ENCODE results near the gene C18orf32.
"Not testable (repeated sequence)": the region's sequence is repeated elsewhere in the genome, so short reads cannot be mapped to it uniquely, and the experiment has no call there.

C18orf32 gene

DNA sequence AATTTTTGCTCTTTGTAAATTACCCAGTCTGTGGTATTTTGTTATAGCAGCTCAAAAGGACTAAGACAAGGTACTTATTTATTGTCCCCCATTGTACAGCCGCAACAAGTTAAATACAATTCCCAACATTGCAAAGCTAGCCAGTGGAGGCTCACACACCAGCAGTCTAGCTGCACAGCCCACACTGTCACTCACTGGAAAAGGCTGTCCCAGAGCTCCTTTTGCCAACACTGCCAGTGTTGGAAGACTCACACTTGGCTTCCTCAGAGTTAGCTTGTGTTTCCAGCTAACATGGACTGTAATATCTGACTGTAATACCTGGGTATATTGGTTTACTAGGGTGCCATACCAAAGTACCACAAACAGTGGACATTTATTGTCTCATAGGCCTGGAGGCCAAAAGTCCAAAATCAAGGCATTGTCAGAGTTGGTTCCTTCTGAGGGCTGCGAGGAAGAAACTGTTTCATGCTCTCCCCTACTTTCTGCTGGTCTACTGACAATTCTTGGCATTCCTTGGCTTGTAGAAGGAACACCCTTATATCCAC lies 19.9 kb downstream of the C18orf32 start:
- DNase-seq = no peak

DNA sequence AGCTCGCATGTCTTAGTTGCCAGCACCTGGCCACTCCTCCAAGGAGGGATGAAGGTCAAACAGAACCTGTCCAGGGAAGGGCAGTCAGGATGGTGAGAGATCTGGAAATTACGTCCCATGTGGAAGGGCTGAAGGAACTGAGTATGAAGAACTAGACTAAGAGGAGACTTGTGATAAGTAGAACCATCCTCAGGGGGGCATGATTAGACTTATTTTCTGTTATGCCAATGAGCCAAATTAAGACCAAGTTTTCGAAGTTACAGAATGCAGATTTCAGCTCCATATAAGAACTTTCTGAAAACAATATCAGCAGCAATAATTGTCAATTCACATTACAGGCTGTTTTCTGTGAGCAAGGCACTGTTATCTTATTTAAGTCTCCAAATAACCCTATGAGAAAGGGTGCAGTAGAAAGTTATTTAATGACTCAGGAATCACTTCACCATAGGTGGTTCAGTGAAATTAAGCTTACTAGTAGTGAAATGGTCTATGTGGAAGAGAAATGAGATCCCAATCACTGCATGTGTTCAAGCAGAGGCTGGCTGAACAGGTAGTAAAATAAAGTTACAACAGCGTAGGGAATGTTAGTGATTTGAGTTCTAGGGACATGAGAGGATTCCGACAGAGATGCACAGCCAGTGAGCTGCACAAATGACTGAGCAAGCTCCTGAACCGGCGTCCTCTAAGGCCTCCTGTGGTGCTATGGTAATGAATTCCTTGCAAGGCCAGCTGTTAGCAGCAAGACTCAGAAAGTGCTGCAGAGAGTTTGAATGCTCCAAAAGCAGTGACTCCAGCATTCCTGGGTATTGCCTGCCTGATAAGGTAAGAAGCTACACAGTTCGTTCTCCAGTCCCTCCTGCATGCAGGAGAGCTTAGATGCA lies 22.1 kb downstream of the C18orf32 start:
- DNase-seq = no peak

DNA sequence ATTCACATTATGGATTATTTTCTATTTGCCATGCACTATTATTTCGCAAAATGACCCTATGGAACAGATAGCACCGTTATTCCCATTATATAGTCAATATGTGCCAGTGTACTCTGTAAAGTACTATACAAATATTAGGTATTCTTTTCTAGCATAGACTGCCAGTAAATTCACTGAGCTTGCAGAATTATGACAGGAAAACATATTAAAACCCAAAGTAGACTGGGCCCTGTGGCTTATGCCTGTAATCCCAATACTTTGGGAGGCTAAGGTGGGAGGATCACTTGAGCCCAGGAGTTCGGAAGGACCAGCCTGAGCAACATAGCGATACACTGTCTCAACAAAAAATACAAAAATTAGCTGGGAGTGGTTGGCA lies 25.4 kb downstream of the C18orf32 start:
- DNase-seq = no peak

DNA sequence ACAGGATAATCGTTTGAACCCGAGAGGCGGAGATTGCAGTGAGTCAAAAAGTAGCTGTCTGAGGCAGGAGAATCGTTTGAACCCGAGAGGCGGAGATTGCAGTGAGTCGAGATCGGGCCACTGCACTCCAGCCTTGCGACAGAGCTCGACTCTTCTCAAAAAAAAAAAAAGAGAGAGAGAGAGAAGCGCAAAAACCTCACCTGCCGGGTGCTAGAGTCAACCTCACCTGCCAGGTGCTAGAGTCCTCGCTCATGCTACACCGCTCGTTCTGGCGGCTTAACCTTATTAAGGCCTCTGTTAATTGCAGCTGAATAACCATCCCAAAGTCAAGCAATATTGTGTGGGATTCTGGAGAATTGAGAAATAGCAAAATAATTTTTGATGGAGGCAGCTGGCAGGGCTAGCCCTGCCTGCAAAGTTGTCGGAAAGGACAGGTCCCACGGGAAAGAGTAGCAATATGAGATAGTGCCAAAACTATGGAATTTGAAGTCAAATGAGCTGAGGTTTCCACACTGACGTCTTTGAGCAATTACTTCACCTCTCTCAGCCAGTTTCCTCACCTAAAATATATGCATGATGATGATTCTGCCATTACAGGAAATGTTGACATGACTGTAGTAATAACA lies 25.9 kb downstream of the C18orf32 start:
- DNase-seq = no peak

DNA sequence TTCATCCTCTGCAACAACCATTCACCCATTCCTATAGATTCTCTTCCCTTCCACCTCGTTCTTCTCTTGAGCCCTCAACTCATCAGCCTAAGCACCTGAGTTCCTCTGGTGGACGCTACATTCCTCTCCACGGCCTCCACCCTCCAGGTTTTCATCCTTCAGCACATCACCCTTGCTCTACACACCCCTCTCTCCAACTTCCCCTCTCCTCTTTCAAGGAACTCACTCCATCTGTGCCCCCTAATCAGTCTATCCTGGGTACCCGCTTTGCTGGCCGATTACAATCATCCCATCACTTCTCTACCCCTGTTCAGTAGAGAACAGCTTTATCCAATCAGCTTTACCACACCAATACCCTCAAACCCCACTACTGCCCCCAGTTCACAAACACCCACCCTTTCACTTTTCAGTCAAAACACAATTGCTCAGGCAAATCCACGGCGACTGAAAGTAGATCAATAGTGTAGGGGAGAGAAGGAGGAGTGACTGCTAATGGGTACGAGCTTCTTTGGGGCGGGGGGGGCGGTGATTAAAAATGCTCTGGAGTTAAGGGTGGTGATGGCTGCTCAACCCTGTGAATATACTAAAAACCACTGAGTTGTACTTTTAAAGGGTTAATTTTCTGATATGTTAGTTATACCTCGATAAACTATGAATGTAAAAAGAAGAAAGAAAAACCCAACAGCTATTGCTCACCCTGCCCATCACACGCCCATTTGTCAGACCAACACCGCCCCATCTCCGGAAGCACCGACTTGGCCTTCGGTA lies 27.4 kb downstream of the C18orf32 start:
- DNase-seq = peak; percentile 26

DNA sequence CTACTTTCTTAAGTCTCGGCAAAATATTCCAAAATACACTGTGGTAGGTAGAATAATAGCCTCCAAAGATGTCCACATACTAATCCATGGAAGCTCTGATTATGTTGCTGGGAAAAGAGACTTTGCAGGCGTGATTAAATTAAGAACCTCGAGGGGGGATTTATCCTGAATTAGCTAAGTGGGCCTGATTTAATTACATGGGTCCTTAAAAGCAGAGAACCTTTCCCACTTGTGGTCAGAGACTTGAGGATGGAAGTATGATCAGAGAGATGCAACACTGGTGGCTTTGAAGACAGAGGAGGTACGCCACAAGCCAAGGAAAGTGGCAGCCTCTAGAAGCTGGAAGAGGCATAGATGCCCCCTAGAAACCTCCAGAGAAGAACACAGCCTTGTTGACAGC lies 29.4 kb downstream of the C18orf32 start:
- no peak for DNase-seq

DNA sequence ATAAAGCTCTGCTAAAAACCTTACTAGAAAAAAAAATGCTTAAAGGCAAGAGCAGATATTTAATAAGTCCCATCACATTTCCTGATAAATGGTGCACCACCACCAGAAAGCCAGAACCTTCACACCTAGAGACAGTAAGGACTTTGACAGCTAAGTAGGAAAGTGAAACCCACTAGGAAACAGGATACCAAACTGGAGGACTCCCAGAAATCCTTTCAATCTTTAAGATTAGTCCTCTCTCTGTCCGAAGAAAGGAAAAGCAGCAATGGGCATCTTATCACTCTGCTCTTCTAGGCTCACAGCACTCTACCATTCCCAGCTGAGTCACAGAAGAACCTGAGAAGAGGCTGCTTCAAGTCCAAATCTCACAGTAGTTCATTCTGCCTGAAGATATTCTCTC lies 30.2 kb downstream of the C18orf32 start:
- DNase-seq = no peak

DNA sequence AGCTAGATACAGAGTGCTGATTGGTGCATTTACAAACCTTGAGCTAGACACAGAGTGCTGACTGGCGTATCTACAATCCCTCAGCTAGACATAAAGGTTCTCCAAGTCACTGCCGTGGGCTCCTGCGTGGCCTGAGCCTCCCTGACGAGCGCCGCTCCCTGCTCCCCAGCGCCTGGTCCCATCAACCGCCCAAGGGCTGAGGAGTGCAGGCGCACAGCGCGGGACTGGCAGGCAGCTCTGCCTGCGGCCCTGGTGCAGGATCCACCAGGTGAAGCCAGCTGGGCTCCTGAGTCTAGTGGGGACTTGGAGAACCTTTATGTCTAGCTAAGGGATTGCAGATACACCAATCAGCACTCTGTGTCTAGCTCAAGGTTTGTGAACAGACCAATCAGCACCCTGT lies 34.5 kb downstream of the C18orf32 start:
- DNase-seq = not testable (repeated sequence)

DNA sequence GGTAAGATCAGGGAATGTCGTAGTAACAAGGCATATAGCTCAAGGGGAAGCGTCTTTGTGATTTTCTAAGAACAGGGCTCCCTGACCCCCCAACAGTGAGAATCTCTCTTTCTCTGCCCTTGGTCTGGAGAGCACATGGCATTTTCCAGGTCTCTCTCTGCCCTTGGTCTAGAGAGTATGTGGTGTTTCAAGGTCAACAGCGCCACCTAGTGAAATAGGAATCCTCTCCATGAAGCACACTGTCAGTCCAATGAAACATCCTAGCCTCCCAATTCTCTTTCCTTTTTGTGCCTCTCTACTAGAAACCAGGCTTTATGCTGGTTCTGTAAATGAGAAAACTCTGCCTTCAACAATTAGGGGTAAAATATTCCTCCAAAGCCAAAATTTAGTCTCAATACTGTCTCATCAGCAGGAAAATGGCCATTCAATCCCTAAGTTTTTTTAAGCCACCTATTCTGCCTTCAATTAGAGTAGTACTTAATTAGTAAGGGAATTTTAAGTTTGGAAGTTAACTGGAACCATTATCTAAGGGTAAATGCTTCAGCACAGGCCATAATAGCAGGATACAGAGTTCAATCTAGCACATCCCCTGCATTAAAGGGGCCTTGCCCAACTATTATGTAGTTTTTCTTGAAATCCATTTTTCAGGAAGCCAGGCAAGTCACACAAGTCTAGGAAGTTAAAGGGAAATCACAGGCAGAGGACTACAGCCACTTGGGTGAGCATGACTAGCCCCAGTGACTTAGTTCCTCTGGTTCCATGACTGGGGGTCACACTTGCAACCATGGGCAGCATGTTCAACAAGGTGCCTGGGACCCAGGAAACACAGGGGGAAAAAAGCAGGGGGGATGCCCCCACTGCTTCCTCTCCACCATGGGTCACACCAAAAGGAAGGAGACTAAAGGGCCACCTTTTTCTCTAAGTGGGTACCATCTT lies 39.0 kb downstream of the C18orf32 start:
- DNase-seq = peak; percentile 31

DNA sequence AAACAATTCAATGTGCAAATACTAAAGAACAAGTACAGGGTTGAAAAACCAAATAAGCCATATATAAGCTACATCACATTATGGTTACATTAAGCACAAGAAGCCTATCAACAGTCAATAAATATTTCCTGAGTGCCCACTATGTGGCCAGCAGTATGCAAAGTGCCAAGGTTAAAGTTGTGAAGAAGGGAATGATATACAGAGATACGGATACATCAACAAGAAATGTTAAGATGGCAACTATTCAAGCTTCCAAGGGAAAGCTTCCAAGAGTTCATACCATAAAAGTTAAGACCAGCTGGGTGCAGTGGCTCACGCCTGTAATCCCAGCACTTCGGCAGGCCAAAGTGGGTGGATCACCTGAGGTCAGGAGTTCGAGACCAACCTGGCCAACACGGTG lies 40.6 kb downstream of the C18orf32 start:
- no peak for DNase-seq

DNA sequence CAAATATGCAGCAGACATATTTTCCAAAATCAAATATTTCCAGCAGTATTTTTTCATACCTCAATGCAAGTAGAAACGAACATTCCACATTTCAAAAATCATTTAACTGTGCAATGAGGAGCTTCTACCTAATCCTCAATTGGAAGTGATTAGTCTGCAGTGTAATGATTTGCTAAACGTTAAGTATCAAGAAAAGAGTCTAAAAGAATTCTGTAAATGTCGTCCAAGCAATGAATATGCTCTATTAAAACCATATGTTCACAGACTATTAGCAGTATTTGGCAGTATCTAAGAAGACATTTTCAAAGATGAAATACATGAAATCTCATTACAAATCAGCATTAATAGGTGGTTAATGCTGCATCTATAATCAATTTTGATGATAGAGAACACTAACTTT lies 42.5 kb downstream of the C18orf32 start:
- DNase-seq = no peak

DNA sequence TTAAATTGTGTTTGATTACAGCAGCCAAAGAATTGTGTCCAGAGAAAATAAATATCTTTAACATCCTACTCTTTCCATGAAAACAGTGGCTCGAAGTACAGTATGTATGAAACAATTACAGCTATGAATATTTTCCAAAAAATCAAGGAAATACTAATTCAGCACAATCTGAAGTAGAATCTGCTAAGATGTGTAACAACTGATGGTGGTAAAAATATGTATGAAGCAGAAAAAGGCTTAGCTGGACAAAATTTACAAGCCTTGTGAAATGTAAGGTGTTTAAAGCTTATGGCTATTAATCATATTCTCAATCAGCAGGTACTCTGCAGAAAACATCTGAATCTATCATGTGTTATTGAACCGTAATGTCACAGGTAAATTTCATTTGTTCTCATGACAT lies 43.2 kb downstream of the C18orf32 start:
- DNase-seq = no peak

DNA sequence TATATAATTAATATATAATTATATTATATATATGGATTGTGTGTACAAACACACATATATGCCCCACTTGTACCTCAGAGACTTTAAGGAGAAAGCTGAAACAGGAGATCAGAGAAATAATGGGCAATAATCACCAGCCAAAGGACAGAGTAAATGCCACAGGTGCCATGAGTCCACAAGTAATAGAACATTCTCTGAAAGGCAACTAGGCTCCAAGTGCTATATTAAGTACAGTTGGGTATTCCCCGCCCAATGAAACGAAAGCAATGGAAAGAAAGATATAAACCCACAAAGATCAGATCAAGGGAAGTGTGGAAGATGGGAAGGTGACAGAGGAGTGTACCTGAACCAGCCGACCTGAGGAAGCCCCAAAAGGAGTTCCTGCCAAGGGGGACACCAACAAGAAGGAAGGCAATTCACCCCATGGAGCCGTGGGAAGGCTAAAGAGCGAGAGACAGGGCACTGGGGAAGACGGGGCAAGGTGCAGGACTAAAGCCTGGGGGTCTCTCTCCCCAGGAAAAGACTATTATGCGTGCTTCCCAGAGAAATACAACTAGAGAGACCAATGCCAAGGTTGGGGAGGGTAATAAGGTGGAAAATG lies 45.6 kb downstream of the C18orf32 start:
- DNase-seq = no peak

DNA sequence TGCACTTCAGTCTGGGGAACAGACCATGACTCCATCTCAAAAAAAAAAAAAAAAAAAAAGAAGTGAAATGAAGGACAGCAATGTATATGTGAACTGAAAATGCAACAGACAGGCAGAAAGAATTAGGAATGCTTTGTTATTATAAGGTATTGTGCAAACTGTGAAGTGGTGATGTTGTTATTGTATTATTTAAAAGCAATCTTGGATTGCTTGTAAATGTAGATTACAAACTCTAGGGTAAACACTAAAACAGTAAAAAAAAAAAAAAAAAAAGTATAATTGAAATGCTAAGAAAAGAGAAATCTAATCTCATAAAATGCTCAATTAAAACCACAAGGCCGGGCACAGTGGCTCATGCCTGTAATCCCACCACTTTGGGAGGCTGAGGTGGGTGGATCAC lies 51.9 kb downstream of the C18orf32 start:
- DNase-seq = no peak

DNA sequence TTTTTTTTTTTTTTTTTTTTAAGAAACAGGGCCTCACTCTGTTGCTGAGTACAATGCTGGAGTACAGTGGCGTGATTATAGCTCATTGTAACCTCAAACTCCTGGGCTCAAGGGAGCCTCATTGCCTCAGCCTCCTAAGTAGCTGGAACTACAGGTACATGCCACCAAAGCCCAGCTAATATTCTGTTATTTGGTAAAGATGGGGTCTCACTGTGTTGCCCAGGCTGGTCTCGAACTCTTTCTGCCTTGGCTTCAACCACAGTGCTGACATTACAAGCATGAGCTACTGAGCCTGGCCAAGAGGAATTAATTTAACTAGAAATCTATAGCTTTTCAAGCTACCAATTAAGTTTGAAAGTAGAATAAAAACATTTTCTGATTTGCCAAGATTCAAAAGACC lies 54.4 kb downstream of the C18orf32 start:
- no peak for DNase-seq

DNA sequence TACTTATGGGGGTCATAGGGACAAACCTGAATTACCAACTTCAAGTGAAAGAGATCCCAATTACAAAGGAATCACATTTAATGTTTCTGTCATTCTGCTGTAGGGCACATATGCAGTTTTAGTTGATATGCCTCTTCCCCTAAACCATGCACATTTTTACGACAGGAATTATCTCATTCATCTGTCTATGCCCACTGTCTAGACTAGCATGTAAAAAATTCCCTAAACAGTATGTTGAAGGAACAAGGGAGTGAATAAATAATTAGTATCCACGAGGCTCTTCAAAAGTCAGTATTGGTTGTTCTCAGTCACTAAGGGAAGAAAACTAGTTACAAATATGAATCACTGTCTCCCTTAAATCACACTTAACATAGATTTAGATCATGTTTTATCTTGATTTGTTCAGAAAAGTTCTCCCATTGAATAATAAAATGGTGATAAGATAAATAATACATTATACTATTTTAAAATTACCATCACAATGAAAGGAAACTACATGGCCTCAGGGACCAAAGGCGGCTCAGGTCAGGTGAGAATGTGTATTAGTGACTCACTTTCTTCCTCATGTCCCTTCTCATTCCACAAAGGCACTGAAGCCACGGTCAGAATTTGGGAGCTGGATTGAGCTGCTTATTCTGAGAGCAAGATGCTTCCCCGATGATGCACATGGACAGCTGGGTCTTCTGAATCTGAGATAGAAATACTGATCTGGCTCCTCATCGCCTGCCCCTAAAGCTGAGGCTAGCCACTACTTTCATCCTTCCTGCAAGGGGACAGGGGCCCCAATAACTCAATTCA lies 55.7 kb downstream of the C18orf32 start:
- DNase-seq = no peak
